ENCODE measurements around the gene PRIM2. TPM values are rescaled to one million over a fixed set of nuclear protein-coding genes. Genes with fewer than 3 reads are reported as not detected.
"Not testable (repeated sequence)": the region's sequence is repeated elsewhere in the genome, so short reads cannot be mapped to it uniquely, and the experiment has no call there.

Gene PRIM2
- total and polyA plus RNA-seq, 2 donors from 2014 or later = 3.0 to 9.7 TPM

DNA sequence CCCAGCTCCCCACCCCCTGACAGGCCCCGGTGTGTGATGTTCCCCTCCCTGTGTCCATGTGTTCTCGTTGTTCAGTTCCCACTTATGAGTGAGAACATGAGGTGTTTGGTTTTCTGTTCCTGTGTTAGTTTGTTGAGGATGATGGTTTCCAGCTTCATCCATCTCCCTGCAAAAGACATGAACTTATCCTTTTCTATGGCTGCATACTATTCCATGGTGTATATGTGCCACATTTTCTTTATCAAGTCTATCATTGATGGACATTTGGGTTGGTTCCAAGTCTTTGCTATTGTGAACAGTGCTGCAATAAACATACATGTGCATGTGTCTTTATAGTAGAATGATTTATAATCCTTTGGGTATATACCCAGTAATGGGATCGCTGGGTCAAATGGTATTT is 148.5 kb downstream of the PRIM2 start:
- H3K4me1 ChIP-seq (ENCODE audit: control insufficient read depth in 2 of 3, insufficient read depth in 2 of 3, low read depth in 1 of 3, low read length in 3 of 3); H3K9ac ChIP-seq (ENCODE audit: low read length in 3 of 3); H3K27ac ChIP-seq (ENCODE audit: low read depth in 2 of 2, low read length in 2 of 2); intact Hi-C loops (cut with DNase I); H3K4me3 ChIP-seq (ENCODE audit: low read length in 3 of 3); H3K36me3 ChIP-seq (ENCODE audit: control insufficient read depth in 2 of 3, insufficient read depth in 3 of 3, low read length in 3 of 3); H3K9me3 ChIP-seq (ENCODE audit: control insufficient read depth in 2 of 3, insufficient read depth in 1 of 3, low read length in 3 of 3); FAIRE-seq; DNase-seq; H3K27me3 ChIP-seq (ENCODE audit: control insufficient read depth, insufficient read depth, low read length): not testable (repeated sequence)

DNA sequence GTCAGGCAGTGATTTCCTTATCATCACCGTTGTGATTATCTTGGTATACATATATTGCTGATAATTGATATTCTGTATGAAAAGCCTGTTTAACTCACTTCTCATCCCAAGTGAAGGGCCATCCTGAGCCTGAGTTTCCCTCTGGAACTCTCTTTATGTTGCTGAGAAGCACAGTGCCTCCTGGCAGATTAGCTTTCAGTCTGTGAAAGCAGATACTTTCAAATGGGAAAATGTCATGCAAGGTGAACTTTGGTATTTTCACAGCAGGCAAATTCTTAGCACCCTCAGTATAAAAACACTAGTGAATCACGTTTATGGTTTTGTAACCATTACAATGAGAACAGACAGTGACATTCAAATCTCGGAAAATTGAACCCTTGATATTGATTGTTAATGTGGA is 151.6 kb downstream of the PRIM2 start:
- Histone ChIP-seq H3K27ac (ENCODE audit: low read depth in 2 of 2, low read length in 2 of 2) (no peak overlapping the region), H3K4me1 (ENCODE audit: control insufficient read depth in 2 of 3, insufficient read depth in 2 of 3, low read depth in 1 of 3, low read length in 3 of 3) (peaks cover 0 to 4% (median 0%) of the 10 kb centered on the region in 3 donors), H3K9ac (ENCODE audit: low read length in 3 of 3) (no peak overlapping the region), H3K9me3 (ENCODE audit: control insufficient read depth in 2 of 3, insufficient read depth in 1 of 3, low read length in 3 of 3) (no peaks in the 10 kb centered on the region), H3K36me3 (ENCODE audit: control insufficient read depth in 2 of 3, insufficient read depth in 3 of 3, low read length in 3 of 3) (no peaks in the 10 kb centered on the region), H3K27me3 (ENCODE audit: control insufficient read depth, insufficient read depth, low read length) (no peaks in the 10 kb centered on the region), H3K4me3 (ENCODE audit: low read length in 3 of 3) (no peak overlapping the region)
- DNase-seq (peak in 3 of 5 donors; percentile 53 to 89 (median 80)), FAIRE-seq (no peak)
- TF ChIP-seq, protein P1, sequence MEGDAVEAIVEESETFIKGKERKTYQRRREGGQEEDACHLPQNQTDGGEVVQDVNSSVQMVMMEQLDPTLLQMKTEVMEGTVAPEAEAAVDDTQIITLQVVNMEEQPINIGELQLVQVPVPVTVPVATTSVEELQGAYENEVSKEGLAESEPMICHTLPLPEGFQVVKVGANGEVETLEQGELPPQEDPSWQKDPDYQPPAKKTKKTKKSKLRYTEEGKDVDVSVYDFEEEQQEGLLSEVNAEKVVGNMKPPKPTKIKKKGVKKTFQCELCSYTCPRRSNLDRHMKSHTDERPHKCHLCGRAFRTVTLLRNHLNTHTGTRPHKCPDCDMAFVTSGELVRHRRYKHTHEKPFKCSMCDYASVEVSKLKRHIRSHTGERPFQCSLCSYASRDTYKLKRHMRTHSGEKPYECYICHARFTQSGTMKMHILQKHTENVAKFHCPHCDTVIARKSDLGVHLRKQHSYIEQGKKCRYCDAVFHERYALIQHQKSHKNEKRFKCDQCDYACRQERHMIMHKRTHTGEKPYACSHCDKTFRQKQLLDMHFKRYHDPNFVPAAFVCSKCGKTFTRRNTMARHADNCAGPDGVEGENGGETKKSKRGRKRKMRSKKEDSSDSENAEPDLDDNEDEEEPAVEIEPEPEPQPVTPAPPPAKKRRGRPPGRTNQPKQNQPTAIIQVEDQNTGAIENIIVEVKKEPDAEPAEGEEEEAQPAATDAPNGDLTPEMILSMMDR (IDR thresholded peaks at IDR 0.05; ENCODE audit: borderline replicate concordance, extremely low read depth, insufficient read depth) = no peak
- intact Hi-C loops (cut with DNase I) = no loop called here

DNA sequence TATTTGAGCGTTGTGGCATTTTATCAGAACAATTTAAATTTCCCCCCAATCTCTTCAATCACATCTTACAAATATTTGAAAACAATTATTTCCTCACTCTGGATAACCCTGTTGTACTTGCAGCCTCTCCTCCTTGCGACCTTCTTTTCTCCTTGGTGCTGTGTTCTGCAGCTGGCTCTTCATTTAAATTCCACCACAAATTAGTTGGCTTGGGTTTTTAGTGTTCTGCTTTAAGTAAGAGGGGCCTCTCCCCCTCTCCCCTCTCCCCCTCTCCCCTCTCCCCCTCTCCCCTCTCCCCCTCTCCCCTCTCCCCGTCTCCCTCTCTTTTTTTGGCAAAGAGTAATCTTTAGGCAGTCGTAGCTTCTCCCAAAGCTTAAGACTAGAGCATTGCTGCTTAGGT is 152.7 kb downstream of the PRIM2 start:
- not testable (repeated sequence) for FAIRE-seq, DNase-seq

DNA sequence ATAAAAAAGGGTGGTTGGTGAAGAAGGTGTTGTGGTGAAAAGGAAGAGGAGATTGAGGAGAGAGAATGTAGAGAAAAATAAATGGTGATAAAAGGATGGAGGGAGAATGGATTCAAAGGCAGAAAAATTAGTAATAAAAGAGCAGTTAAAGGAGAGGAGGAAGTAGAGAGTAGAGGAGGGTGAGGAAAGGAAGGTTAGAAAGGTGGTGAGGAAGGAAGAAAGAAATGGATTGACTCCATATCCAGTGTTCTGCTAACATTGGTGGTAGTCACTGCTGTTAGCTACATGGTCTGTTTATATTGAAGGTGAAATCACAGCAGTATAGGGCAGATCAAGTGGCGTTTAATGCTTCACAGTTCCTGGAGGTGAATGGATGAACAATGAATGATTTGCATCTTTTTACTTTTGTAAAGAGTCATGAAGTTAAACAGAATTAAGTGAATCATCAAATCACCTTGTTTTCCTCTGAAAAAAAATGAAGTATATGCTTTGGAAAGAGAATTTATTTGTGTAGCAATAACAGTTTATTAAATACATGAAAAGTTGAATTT is 154.0 kb downstream of the PRIM2 start:
- H3K4me3 ChIP-seq (ENCODE audit: low read length in 3 of 3); H3K36me3 ChIP-seq (ENCODE audit: control insufficient read depth in 2 of 3, insufficient read depth in 3 of 3, low read length in 3 of 3); H3K27ac ChIP-seq (ENCODE audit: low read depth in 2 of 2, low read length in 2 of 2); H3K9me3 ChIP-seq (ENCODE audit: control insufficient read depth in 2 of 3, insufficient read depth in 1 of 3, low read length in 3 of 3); H3K27me3 ChIP-seq (ENCODE audit: control insufficient read depth, insufficient read depth, low read length); DNase-seq; H3K9ac ChIP-seq (ENCODE audit: low read length in 3 of 3); intact Hi-C loops (cut with DNase I); H3K4me1 ChIP-seq (ENCODE audit: control insufficient read depth in 2 of 3, insufficient read depth in 2 of 3, low read depth in 1 of 3, low read length in 3 of 3); FAIRE-seq: not testable (repeated sequence)

More for the DNA sequence above, 152.7 kb downstream of the PRIM2 start:
- H3K9me3 ChIP-seq (ENCODE audit: control insufficient read depth in 2 of 3, insufficient read depth in 1 of 3, low read length in 3 of 3); H3K36me3 ChIP-seq (ENCODE audit: control insufficient read depth in 2 of 3, insufficient read depth in 3 of 3, low read length in 3 of 3); H3K27me3 ChIP-seq (ENCODE audit: control insufficient read depth, insufficient read depth, low read length); H3K4me1 ChIP-seq (ENCODE audit: control insufficient read depth in 2 of 3, insufficient read depth in 2 of 3, low read depth in 1 of 3, low read length in 3 of 3); H3K9ac ChIP-seq (ENCODE audit: low read length in 3 of 3); H3K4me3 ChIP-seq (ENCODE audit: low read length in 3 of 3); intact Hi-C loops (cut with DNase I); H3K27ac ChIP-seq (ENCODE audit: low read depth in 2 of 2, low read length in 2 of 2): not testable (repeated sequence)

DNA sequence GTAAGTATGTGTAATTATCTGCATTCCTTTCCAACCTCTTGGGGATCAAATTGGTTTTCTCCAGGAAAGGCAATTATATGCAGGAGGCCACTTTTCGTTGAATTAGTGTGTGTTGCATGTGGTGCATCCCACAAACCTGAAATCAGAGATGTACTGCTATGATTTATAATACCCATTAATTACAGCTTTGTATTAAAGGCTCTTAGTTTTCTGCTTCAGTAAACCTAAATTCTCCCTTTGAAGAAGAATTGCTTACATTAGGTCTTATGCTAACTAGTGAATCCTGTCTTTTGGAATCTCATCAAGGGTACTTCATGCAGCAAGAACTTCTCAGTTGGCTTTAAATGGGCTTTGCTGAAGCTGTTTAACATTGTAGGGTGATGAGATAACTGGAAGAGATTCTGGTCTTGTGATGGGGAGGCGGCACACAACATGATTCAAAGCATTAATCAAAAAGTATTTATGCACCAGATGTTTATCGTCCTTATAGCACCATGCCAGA is 155.5 kb downstream of the PRIM2 start:
- H3K4me3 ChIP-seq (ENCODE audit: low read length in 3 of 3); intact Hi-C loops (cut with DNase I); H3K4me1 ChIP-seq (ENCODE audit: control insufficient read depth in 2 of 3, insufficient read depth in 2 of 3, low read depth in 1 of 3, low read length in 3 of 3); H3K9ac ChIP-seq (ENCODE audit: low read length in 3 of 3); H3K27ac ChIP-seq (ENCODE audit: low read depth in 2 of 2, low read length in 2 of 2); H3K36me3 ChIP-seq (ENCODE audit: control insufficient read depth in 2 of 3, insufficient read depth in 3 of 3, low read length in 3 of 3); H3K9me3 ChIP-seq (ENCODE audit: control insufficient read depth in 2 of 3, insufficient read depth in 1 of 3, low read length in 3 of 3); FAIRE-seq; H3K27me3 ChIP-seq (ENCODE audit: control insufficient read depth, insufficient read depth, low read length): not testable (repeated sequence)
- DNase-seq = peak in 3 of 5 donors; percentile 23 to 78 (median 76)

DNA sequence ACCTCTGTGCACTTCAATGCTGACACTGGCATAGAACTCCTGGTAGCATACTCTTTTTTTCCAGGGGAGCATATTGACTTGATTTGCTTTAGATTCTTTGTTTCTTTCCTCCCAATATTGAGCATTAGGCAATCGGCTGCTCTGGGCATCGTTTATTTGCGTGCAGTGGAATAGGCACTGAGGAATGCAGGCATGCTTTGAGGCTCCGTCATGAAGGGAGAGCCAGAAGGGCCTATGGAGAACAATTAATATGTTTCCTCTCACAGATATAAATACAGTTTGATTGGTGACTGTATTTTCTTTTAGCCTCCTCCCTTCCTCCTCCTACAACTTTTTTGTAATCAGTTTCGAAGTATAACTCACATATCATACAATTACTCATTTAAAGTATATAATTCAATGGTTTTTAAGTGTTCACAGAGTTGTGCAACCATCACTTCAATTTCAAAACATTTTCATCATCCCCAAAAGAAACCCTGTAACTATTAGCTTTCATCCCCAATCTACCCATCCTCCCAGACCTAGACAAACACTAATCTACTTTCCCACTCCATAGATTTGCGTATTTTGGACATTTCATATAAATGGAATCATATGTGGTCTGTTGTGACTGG is 157.5 kb downstream of the PRIM2 start:
- intact Hi-C loops (cut with DNase I); FAIRE-seq; H3K27ac ChIP-seq (ENCODE audit: low read depth in 2 of 2, low read length in 2 of 2); H3K4me3 ChIP-seq (ENCODE audit: low read length in 3 of 3); DNase-seq; H3K9me3 ChIP-seq (ENCODE audit: control insufficient read depth in 2 of 3, insufficient read depth in 1 of 3, low read length in 3 of 3); H3K9ac ChIP-seq (ENCODE audit: low read length in 3 of 3); H3K4me1 ChIP-seq (ENCODE audit: control insufficient read depth in 2 of 3, insufficient read depth in 2 of 3, low read depth in 1 of 3, low read length in 3 of 3); H3K27me3 ChIP-seq (ENCODE audit: control insufficient read depth, insufficient read depth, low read length); H3K36me3 ChIP-seq (ENCODE audit: control insufficient read depth in 2 of 3, insufficient read depth in 3 of 3, low read length in 3 of 3): not testable (repeated sequence)

DNA sequence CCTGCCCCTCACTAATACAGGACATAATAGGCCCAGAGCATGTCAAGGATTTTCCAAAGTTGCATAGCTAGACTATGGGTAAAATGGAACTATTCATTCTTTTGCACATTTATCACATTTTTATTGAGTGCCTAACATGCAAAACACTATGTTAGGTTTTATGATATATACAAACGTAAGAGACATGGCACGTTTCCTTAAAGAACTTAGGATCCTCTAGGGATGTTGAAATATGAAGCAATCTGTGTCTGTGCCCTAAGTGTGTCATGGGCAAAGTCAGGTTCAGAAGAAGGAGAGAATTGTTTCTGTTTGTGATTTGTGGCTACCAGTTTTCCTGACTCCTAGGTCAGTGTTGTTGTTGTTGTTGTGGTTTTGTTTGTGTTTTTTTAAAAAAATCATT is 158.2 kb downstream of the PRIM2 start:
- DNase-seq; intact Hi-C loops (cut with DNase I); H3K9ac ChIP-seq (ENCODE audit: low read length in 3 of 3); H3K4me1 ChIP-seq (ENCODE audit: control insufficient read depth in 2 of 3, insufficient read depth in 2 of 3, low read depth in 1 of 3, low read length in 3 of 3); FAIRE-seq; H3K36me3 ChIP-seq (ENCODE audit: control insufficient read depth in 2 of 3, insufficient read depth in 3 of 3, low read length in 3 of 3); H3K27me3 ChIP-seq (ENCODE audit: control insufficient read depth, insufficient read depth, low read length); H3K4me3 ChIP-seq (ENCODE audit: low read length in 3 of 3); H3K27ac ChIP-seq (ENCODE audit: low read depth in 2 of 2, low read length in 2 of 2); H3K9me3 ChIP-seq (ENCODE audit: control insufficient read depth in 2 of 3, insufficient read depth in 1 of 3, low read length in 3 of 3): not testable (repeated sequence)

All from kidney (tissue), 14 donors.